ENCODE results near the gene HOPX.
"Not testable (repeated sequence)": the region's sequence is repeated elsewhere in the genome, so short reads cannot be mapped to it uniquely, and the experiment has no call there.

The HOPX gene

GRCh38 chr4:56626963-56627362, 54.1 kb downstream of the HOPX start:
- no peak for DNase-seq (ENCODE audit: low read depth)

DNA sequence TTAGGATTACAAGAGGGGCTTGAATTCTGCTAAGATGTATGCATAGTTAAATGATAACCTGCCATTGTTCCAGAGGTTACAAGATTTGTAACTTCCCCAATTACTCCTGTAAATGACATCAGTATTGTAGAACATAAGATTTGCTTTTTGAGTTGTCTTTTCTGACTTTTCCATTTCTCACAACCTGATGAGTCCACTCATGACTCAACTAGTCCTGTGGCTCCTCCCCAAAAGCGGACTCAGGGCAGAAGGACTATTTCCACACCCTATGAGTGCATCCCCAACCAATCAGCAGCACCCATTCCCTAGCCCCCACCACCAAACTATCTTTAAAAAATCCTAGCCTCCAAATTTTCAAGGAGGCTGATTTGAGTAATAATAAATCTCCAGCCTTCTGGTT, 54.7 kb downstream of the HOPX start:
- DNase-seq (ENCODE audit: low read depth): no peak

GRCh38 chr4:56622176-56622575, 58.9 kb downstream of the HOPX start:
- no peak for DNase-seq (ENCODE audit: low read depth)

DNA sequence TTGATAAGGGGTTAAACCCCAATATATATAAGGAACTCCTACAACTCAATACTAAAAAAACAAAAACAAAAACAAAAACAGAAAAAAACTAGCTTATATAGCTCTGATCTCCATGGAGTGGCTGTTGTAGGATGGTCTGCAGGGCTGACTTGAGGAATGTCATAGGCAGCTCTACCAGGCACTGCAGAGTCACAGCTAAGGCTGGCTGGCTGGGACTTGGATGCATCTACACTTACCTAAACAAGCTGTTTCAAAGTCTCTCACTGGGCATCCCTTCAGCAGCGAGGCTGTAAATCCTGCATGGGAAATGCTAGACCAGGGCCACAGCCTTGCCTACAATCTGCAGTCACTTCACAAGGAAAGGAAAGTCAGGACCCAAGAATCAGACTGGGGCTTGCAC, 61.3 kb downstream of the HOPX start:
- DNase-seq (ENCODE audit: low read depth): no peak

DNA sequence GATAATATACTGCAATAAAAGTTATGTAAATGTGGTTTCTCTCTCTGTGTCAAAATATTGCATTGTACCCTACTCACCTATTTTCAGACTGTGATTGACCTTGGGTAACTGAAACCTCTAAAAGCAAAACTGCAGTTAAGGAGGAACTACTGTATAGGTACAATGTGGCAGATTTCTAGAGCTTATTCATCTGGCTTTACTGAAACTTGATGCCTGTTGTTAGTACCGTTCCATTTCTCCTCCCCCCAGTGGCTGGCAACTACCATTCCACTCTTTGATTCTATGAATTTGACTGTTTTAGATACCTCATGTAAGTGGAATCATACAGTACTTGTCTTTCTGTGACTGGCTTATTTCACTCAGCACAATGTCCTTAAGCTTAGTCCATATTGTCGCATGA, 61.9 kb downstream of the HOPX start:
- DNase-seq (ENCODE audit: low read depth): no peak

DNA sequence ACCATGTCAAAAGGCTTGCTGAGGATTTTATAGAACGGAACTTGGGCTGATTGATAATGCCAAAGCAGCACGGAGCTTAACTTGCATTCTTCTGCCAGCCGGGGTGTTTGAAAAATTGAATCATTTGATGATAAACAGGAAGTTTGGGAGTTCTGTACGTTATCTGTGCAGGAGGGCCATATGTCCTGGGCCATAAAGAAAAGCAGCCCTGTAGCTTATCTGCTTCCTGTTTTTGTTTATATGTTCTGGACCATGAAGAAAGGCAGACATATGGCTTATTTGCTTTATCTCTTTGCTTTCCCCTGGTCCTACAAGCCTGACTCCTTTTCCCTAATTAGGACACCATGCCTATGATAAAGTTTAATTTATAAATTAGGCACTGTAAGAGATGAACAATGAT, 62.4 kb downstream of the HOPX start:
- DNase-seq (ENCODE audit: low read depth): no peak

GRCh38 chr4:56613101-56613862, 67.8 kb downstream of the HOPX start:
- peak; percentile 67 for DNase-seq (ENCODE audit: low read depth)

DNA sequence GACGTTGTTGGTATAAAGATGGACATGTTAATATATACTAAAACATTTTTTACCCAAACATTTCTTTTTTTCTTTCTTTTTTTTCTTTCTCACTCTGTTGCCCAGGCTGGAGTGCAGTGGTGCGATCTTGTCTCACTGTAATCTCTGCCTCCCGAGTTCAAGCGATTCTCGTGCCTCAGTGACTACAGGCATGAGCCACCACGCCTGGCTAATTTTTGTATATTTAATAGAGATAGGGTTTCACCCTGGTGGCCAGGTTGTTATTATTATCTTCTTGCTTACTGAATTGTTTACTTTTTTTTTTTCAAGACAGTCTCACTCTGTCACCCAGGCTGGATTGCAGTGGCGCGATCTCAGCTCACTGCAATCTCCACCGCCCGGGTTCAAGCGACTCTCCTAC, 68.8 kb downstream of the HOPX start:
- DNase-seq (ENCODE audit: low read depth): no peak

DNA sequence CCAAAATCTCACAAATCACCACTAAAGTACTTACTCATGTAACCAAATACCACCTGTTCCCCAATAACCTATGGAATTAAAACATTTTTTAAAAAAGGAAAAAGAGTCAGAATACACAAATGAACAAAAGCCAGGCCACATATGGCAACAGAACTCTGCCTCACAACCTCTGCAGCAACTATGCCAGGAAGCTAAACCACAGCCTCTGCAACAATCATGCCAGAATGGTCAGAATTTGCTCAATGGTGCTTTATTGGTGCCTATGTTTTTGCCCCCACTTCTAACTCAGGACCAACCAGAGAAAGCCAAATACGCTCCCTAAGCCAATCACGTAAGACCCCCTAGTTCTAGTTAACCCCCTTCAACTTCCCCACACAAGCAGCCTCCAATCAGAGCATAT, 69.6 kb downstream of the HOPX start:
- DNase-seq (ENCODE audit: low read depth): no peak

GRCh38 chr4:56610170-56610569, 70.9 kb downstream of the HOPX start:
- not testable (repeated sequence) for DNase-seq (ENCODE audit: low read depth)

- no peak for DNase-seq (ENCODE audit: low read depth)
Observed at GRCh38 chr4:56607926-56608325, 73.2 kb downstream of the HOPX start.

- no peak for DNase-seq (ENCODE audit: low read depth)
Observed at GRCh38 chr4:56606385-56606784, 74.7 kb downstream of the HOPX start.

GRCh38 chr4:56605464-56605863, 75.6 kb downstream of the HOPX start:
- DNase-seq (ENCODE audit: low read depth): not testable (repeated sequence)

GRCh38 chr4:56603297-56603696, 77.8 kb downstream of the HOPX start:
- no peak for DNase-seq (ENCODE audit: low read depth)

Measured in non-pigmented ciliary epithelial cell (primary cell).